ENCODE data around the gene RSPH1. TPM values are rescaled to one million over a fixed set of nuclear protein-coding genes. Genes with fewer than 3 reads are reported as not detected.

Gene RSPH1
- total RNA-seq, 1 donor from 2014 or later: 0.42 TPM

GRCh38 chr21:42527127-42527488 is 31.1 kb upstream of the RSPH1 start:
- Mint-ChIP-seq H3K27ac (ENCODE audit: unreplicated experiment) (no peak overlapping the region), H3K36me3 (ENCODE audit: unreplicated experiment) (peaks cover 5% of the 10 kb centered on the region), H3K4me3 (ENCODE audit: unreplicated experiment) (peak overlapping the region; percentile 43), H3K4me1 (ENCODE audit: low read depth, unreplicated experiment) (peaks cover 54% of the 10 kb centered on the region), H3K27me3 (ENCODE audit: unreplicated experiment) (no peaks in the 10 kb centered on the region), H3K9me3 (ENCODE audit: unreplicated experiment) (no peaks in the 10 kb centered on the region)
- TF ChIP-seq CTCF (IDR thresholded peaks at IDR 0.05; ENCODE audit: partially characterized antibody, unreplicated experiment): no peak
- no peak for DNase-seq

GRCh38 chr21:42526379-42526727 is 30.3 kb upstream of the RSPH1 start:
- DNase-seq: no peak
- Mint-ChIP-seq H3K4me3 (ENCODE audit: unreplicated experiment) (peak overlapping the region; percentile 90), H3K36me3 (ENCODE audit: unreplicated experiment) (peaks cover 9% of the 10 kb centered on the region), H3K27ac (ENCODE audit: unreplicated experiment) (no peak overlapping the region), H3K9me3 (ENCODE audit: unreplicated experiment) (peaks cover 2% of the 10 kb centered on the region), H3K4me1 (ENCODE audit: low read depth, unreplicated experiment) (peaks cover 57% of the 10 kb centered on the region), H3K27me3 (ENCODE audit: unreplicated experiment) (no peaks in the 10 kb centered on the region)
- TF ChIP-seq CTCF (IDR thresholded peaks at IDR 0.05; ENCODE audit: partially characterized antibody, unreplicated experiment): no peak

GRCh38 chr21:42525676-42526378 is 29.8 kb upstream of the RSPH1 start:
- H3K36me3 Mint-ChIP-seq (ENCODE audit: unreplicated experiment): peaks cover 9% of the 10 kb centered on the region
- peaks cover 2% of the 10 kb centered on the region for H3K9me3 Mint-ChIP-seq (ENCODE audit: unreplicated experiment)
- no peak for DNase-seq
- H3K27me3 Mint-ChIP-seq (ENCODE audit: unreplicated experiment): no peaks in the 10 kb centered on the region
- peak overlapping the region; percentile 65 for H3K27ac Mint-ChIP-seq (ENCODE audit: unreplicated experiment)
- H3K4me3 Mint-ChIP-seq (ENCODE audit: unreplicated experiment): peak overlapping the region; percentile 90
- TF ChIP-seq CTCF (IDR thresholded peaks at IDR 0.05; ENCODE audit: partially characterized antibody, unreplicated experiment): no peak
- H3K4me1 Mint-ChIP-seq (ENCODE audit: low read depth, unreplicated experiment): peaks cover 53% of the 10 kb centered on the region

GRCh38 chr21:42525029-42525581 is 29.1 kb upstream of the RSPH1 start:
- H3K36me3 Mint-ChIP-seq (ENCODE audit: unreplicated experiment): peaks cover 9% of the 10 kb centered on the region
- H3K27me3 Mint-ChIP-seq (ENCODE audit: unreplicated experiment): no peaks in the 10 kb centered on the region
- DNase-seq: peak; percentile 41
- H3K4me3 Mint-ChIP-seq (ENCODE audit: unreplicated experiment): peak overlapping the region; percentile 90
- peaks cover 47% of the 10 kb centered on the region for H3K4me1 Mint-ChIP-seq (ENCODE audit: low read depth, unreplicated experiment)
- no peak for TF ChIP-seq CTCF (IDR thresholded peaks at IDR 0.05; ENCODE audit: partially characterized antibody, unreplicated experiment)
- peaks cover 2% of the 10 kb centered on the region for H3K9me3 Mint-ChIP-seq (ENCODE audit: unreplicated experiment)
- H3K27ac Mint-ChIP-seq (ENCODE audit: unreplicated experiment): peak overlapping the region; percentile 93

GRCh38 chr21:42524341-42525028 is 28.5 kb upstream of the RSPH1 start:
- Mint-ChIP-seq H3K36me3 (ENCODE audit: unreplicated experiment) (peaks cover 9% of the 10 kb centered on the region), H3K4me3 (ENCODE audit: unreplicated experiment) (peak overlapping the region; percentile 90), H3K27me3 (ENCODE audit: unreplicated experiment) (peaks cover 2% of the 10 kb centered on the region), H3K27ac (ENCODE audit: unreplicated experiment) (peak overlapping the region; percentile 93), H3K9me3 (ENCODE audit: unreplicated experiment) (peaks cover 5% of the 10 kb centered on the region), H3K4me1 (ENCODE audit: low read depth, unreplicated experiment) (peaks cover 46% of the 10 kb centered on the region)
- TF ChIP-seq CTCF (IDR thresholded peaks at IDR 0.05; ENCODE audit: partially characterized antibody, unreplicated experiment): no peak
- DNase-seq: peak; percentile 82
